HG02610 (cell line): Measurements from ENCODE around the gene PI4K2A.

Source experiments
- ATAC-seq: cut with Tn5 transposase; IDR thresholded peaks from one replicate; pipeline ENCODE4 v1.9.1; 2021; ENCODE audit warnings: mild to moderate bottlenecking, moderate library complexity; ENCODE audit not compliant: unreplicated experiment

PI4K2A gene

GRCh38 chr10:97640174-97640867, at the start of gene PI4K2A:
Gene PI4K2A, plus strand, starts transcription at chr10:97640671. Its CDS starts 72 bp downstream, at chr10:97640743.
- ATAC-seq: peak; percentile 98

- ATAC-seq: no peak
Measured at GRCh38 chr10:97590748-97591495, 49.5 kb upstream of the PI4K2A start.

- ATAC-seq: no peak
Measured at GRCh38 chr10:97593421-97593820, 47.0 kb upstream of the PI4K2A start.

GRCh38 chr10:97596101-97597082, 44.1 kb upstream of the PI4K2A start:
- ATAC-seq: no peak

GRCh38 chr10:97597778-97598177, 42.7 kb upstream of the PI4K2A start:
- ATAC-seq: no peak

- ATAC-seq: no peak
Measured at GRCh38 chr10:97598407-97599271, 41.8 kb upstream of the PI4K2A start.

GRCh38 chr10:97599272-97599619, 41.2 kb upstream of the PI4K2A start:
- no peak for ATAC-seq

GRCh38 chr10:97600616-97601015, 39.9 kb upstream of the PI4K2A start:
- ATAC-seq: no peak

- no peak for ATAC-seq
Measured at GRCh38 chr10:97601268-97602215, 38.9 kb upstream of the PI4K2A start.

- no peak for ATAC-seq
Measured at GRCh38 chr10:97607095-97607636, 33.3 kb upstream of the PI4K2A start.

GRCh38 chr10:97608991-97609561, 31.4 kb upstream of the PI4K2A start:
- ATAC-seq: no peak

GRCh38 chr10:97611473-97611872, 29.0 kb upstream of the PI4K2A start:
- no peak for ATAC-seq

GRCh38 chr10:97612386-97612785, 28.1 kb upstream of the PI4K2A start:
- no peak for ATAC-seq

- no peak for ATAC-seq
Measured at GRCh38 chr10:97618285-97618684, 22.2 kb upstream of the PI4K2A start.

GRCh38 chr10:97618733-97619132, 21.7 kb upstream of the PI4K2A start:
- ATAC-seq: no peak

- ATAC-seq: no peak
Measured at GRCh38 chr10:97623277-97623676, 17.2 kb upstream of the PI4K2A start.

- no peak for ATAC-seq
Measured at GRCh38 chr10:97627731-97628130, 12.7 kb upstream of the PI4K2A start.

GRCh38 chr10:97628228-97628627, 12.2 kb upstream of the PI4K2A start:
- no peak for ATAC-seq

GRCh38 chr10:97629289-97629688, 11.2 kb upstream of the PI4K2A start:
- no peak for ATAC-seq
